GM19463 (cell line): ENCODE measurements around the gene DNAH3.
"Not testable (repeated sequence)": the region's sequence is repeated elsewhere in the genome, so short reads cannot be mapped to it uniquely, and the experiment has no call there.

Experiments
- ATAC-seq: cut with Tn5 transposase; IDR thresholded peaks from one replicate; pipeline ENCODE4 v1.9.1; 2021; ENCODE audit warnings: mild to moderate bottlenecking, moderate library complexity; ENCODE audit not compliant: unreplicated experiment

The DNAH3 gene

DNA sequence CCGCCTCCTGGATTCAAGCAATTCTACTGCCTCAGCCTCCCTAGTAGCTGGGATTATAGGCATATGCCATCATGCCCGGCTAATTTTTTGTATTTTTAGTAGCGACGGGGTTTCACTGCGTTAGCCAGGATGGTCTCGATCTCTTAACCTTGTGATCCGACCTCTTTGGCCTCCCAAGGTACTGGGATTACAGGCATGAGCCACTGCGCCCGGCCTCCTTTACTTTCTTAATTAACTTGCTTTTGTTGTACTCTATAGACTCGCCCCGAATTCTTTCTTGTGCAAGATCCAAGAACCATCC, 205.1 kb downstream of the DNAH3 start:
- ATAC-seq = not testable (repeated sequence)

DNA sequence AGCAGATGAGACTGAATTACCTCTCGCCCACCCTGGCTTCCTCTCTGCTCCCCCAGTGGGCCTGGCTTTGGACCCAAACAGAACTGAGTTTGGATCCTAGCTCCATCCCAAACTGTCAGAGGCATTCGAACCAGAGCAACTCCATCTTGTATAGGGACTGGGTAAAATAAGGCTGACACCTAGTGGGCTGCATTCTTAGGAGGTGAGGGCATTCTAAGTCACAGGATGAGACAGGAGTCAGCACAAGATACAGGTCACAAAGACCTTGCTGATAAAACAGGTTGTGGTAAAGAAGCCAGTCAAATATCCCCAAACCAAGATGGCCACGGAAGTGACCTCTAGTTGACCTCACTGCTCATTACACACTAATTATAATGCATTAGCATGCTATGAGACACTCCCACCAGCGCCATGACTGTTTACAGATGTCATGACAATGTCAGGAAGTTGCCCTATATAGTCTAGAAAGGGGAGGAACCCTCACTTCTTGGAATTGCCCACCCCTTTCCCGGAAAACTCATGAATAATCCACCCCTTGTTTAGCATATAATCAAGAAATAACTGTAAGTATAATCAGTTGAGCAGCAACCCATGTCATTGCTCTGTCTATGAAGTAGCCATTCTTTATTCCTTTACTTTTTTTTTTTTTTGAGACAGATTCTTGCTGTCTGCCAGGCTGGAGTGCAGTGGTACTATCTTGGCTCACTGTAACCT, 205.6 kb downstream of the DNAH3 start:
- no peak for ATAC-seq

DNA sequence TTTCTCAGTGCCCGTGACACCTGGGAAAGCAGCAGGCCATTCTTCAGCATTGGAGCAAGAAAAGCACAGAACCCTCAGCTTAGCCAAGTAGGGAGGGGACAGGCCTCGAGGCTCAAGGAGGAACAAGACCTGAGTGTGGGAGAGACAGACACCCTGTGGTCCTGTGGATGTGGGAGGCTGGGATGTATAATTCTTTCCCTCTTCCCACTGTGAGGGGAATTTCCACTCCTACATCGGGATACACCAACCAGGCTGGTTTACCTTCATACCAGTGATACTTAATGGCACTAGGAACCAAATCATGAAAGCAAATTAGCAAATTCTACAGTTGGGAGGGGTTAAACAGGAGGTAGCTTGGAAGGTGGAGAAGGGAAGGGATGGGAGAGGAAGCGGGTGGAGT, 208.4 kb downstream of the DNAH3 start:
- ATAC-seq = no peak

DNA sequence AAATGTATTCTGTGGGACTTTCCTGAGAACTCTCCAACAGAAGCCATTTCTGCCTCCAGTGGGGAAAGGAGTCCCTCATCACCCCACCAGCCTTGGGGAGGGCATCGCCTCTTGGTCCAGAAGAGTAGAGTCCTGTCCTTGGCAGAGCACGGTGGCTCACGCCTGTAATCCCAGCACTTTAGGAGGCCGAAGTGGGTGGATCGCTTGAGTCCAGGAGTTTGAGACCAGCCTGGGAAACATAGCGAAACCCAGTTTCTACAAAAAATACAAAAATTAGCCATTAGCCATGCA, 209.1 kb downstream of the DNAH3 start:
- ATAC-seq = no peak

DNA sequence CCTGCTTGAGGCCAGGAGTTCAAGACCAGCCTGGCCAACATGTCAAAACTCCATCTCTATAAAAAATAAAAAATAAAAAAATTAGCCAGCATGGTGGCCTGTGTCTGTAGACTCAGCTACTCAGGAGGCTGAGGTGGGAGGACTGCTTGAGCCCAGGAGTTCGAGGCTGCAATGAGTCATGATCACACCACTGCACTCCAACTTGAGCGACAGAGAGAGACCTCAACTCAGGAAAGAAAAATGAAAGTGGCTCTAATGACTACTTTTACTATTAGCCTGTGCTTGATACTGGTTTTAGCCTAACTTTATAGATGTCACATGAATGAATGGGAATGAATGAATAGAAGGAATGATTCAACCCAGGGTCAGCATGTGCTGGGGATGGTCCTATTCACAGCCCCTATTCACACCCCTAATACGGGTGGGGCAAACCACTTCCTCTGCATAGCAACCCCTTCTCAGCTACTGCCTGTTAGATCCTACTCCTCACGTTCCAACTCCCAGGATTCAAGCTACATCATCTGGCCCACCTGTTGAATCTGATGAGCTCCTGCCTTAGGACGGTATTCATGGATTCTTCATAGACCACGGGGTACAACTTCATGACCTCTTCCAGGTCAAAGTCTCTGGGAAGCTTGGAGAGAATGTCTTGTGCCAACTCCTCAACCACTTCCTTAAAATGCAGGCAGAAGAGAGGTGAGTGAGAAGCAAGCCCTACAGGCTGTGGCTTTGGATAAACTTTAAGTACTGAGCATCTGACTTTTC, 209.6 kb downstream of the DNAH3 start:
- no peak for ATAC-seq

GRCh38 chr16:20939611-20940010, 211.0 kb downstream of the DNAH3 start:
- ATAC-seq = no peak

- ATAC-seq = no peak
Observed at GRCh38 chr16:20938426-20938825, 212.2 kb downstream of the DNAH3 start.

- ATAC-seq = no peak
Observed at GRCh38 chr16:20937736-20938135, 212.9 kb downstream of the DNAH3 start.

DNA sequence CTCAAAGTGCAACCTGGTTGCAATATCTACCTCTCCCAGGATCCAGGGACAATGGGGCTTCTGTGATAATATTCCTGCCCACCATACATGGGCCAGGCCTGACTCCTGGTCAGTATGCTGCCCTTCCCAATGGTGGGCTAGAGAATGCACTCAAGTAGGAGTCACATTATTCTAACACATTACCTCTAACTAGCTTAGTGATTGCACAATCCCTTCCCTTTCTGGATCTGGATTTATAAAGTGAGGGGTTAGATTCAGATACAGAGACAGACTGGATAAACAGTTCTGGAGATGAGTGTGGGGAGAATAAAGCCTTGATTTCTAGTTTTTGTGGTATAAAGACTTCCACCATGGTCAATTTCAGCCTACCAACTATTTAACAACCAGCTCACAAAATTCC, 217.1 kb downstream of the DNAH3 start:
- ATAC-seq = no peak

DNA sequence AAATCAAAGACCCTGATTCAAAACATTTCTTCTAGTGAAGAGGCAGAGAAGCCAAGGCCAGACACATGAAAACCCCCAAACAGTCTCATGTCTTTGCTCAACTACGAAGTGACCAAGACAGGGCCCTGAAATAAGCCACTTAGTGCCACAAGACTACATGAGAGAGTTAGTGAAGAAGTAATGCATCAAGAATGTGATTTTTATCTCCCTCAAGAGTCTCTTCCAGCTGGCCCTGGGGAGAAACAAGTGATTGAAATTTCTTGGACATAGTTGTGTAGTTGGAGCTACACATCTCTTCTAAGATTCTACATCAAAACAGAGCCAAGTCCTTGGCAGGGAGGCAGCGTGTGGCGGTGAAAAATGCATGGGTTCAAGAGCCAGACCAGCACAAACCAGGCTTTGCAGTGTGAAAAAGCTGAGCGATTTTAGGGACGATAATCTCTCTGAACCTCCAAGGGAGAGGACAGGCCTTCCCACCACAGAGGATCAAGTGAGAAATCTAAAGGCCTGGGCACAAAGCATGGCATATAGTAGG, 219.5 kb downstream of the DNAH3 start:
- no peak for ATAC-seq

DNA sequence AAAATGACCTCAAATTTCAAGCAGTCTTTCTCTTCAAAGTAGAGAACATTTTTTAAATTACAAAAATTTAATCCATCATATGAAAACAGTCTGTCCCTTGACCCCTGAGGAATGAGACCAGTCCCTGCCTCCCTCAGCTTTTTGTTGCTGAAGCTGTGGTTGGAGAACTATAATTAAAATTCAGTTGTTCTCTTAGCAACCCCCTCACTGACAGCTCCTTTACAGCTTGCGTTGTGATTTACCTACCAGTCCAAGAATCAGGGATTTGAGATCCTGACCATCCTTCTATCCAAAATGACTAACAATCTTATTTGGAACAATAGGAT, 220.3 kb downstream of the DNAH3 start:
- ATAC-seq = no peak

DNA sequence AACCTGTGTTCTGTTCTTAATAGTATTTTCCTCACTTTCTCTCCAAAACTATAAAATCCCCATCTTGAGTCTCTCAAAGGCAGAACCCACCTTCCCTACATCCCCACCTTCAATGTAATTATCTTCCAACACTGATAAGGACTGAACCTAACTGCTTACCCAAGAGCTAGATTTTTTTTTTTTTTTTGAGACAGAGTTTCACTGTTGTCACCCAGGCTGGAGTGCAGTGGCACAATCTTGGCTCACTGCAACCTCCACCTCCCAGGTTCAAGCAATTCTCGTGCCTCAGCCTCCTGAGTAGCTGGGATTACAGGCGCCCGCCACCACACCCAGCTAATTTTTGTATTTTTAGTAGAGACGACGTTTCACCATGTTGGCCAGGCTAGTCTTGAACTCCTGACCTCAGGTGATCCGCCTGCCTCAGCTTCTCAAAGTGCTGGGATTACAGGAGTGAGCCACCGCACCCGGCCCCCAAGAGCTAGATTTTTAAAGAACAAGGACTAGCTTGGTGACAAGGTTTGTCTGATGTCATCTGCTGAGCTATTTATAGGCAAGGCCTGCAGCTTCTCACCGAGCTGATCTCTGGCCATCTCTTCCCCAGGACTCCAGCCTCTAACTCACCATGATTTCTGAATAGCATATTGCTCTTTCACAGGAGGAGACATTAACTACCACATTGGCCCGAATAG, 220.8 kb downstream of the DNAH3 start:
- not testable (repeated sequence) for ATAC-seq

- ATAC-seq = no peak
Observed at GRCh38 chr16:20928774-20929411, 221.8 kb downstream of the DNAH3 start.

DNA sequence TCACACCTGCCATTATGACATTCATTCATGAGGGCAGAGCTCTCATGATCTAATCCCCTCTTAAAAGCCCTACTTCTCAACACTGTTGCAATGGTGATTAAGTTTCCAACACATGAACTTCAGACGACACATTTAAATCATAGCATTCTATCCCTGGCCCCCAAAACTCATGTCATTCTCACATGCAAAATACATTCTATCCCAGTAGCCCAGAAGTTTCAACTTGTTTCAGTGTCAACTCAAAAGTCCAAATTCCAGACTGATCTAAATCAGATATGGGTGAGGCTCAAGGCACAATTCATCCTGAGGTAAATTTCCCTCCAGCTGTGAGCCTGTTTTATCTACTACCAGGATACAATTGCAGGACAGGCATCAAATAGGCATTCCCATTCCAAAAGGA, 224.9 kb downstream of the DNAH3 start:
- ATAC-seq = no peak

- ATAC-seq = no peak
Observed at GRCh38 chr16:20923876-20924275, 226.8 kb downstream of the DNAH3 start.

DNA sequence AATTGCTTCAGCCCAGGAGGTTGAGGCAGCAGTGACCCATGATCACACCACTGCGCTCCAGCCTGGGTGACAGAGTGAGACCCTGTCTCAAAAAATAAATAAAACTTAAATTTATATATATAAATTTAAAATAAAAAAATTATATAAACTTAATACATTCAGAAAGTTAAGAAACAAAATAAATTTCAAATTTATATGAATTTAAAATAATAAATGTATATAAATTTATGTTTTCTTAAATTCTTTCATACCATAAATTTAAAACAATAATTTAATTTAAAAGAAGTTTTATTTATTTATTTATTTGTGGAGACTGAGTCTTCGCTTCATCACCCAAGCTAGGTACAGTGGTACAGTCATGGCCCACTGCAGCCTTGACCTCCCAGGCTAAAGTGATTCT, 229.8 kb downstream of the DNAH3 start:
- ATAC-seq = no peak

GRCh38 chr16:20920091-20920490, 230.6 kb downstream of the DNAH3 start:
- no peak for ATAC-seq

GRCh38 chr16:20918486-20919239, 232.0 kb downstream of the DNAH3 start:
- no peak for ATAC-seq

GRCh38 chr16:20916942-20917341, 233.7 kb downstream of the DNAH3 start:
- ATAC-seq = no peak

- no peak for ATAC-seq
Observed at GRCh38 chr16:20916289-20916688, 234.4 kb downstream of the DNAH3 start.

GRCh38 chr16:20911361-20911760, 239.3 kb downstream of the DNAH3 start:
- ATAC-seq = no peak
